ENCODE results near the gene SLC10A7. TPM values are rescaled to one million over a fixed set of nuclear protein-coding genes. Genes with fewer than 3 reads are reported as not detected.

Gene SLC10A7
- total and polyA plus RNA-seq, 9 of the 15 experiments (the other 6 are each of a cell fraction or from before 2014, with no cell fraction given) = 6.4 to 22.8 (median 16.1) TPM

GRCh38 chr4:146214238-146214637 is 307.5 kb downstream of the SLC10A7 start, which contains the start of gene REELD1 (continued):
- TF ChIP-seq BCLAF1 (IDR thresholded peaks at IDR 0.05; ENCODE audit: borderline replicate concordance in 1 of 2, control insufficient read depth in 1 of 2, low read depth in 2 of 2, low read length in 1 of 2) (no peak), ZNF311 (CRISPR knock-in tag; IDR thresholded peaks at IDR 0.05) (no peak), MAZ (CRISPR knock-in tag; conservative IDR thresholded peaks at IDR 0.05 in 1 of 2, IDR thresholded peaks at IDR 0.05 in 1 of 2) (no peak), ZNF778 (CRISPR knock-in tag; IDR thresholded peaks at IDR 0.05) (no peak)

GRCh38 chr4:146212781-146213180 is 309.0 kb downstream of the SLC10A7 start:
- 3% methylated on average over 9 of the region's 9 CpGs for whole genome bisulfite sequencing (ENCODE audit: insufficient coverage, low coverage, missing lambda C conversion rate)
- intact Hi-C loops (cut with micrococcal nuclease) = no loop called here
- Histone ChIP-seq H4K20me1 (replicated peaks; ENCODE audit: control insufficient read depth, insufficient read depth, low read length) (no peaks in the 10 kb centered on the region), H3K9me3 (replicated peaks; ENCODE audit: control insufficient read depth, insufficient read depth, low read depth, low read length) (no peaks in the 10 kb centered on the region), H3K4me2 (ENCODE audit: insufficient read depth, low read length) (no peak overlapping the region), H3K9ac (ENCODE audit: insufficient read depth in 1 of 2, low read depth in 2 of 2, low read length in 2 of 2) (no peak overlapping the region), H2AFZ (ENCODE audit: low read depth, low read length) (no peak overlapping the region), H3K9me1 (ENCODE audit: control insufficient read depth, insufficient read depth, low read length) (no peaks in the 10 kb centered on the region), H3K79me2 (ENCODE audit: control insufficient read depth, insufficient read depth, low read length) (no peaks in the 10 kb centered on the region), H3K4me3 (no peak overlapping the region), H3K27me3 (ENCODE audit: control insufficient read depth in 2 of 2, insufficient read depth in 2 of 2, low read length in 2 of 2) (peaks cover 15 to 27% of the 10 kb centered on the region in 2 experiments; a peak in 4 of 5 replicates), H3K36me3 (ENCODE audit: control insufficient read depth, insufficient read depth, low read length) (no peaks in the 10 kb centered on the region), H3K27ac (ENCODE audit: extremely low read depth, low read depth, low read length) (no peak overlapping the region), H3K4me1 (replicated peaks in 1 of 2; ENCODE audit: control insufficient read depth in 2 of 2, insufficient read depth in 2 of 2, low read length in 2 of 2) (no peaks in the 10 kb centered on the region)
- BruUV-seq (replicated peaks) = no TSS peak
- in situ Hi-C loops (cut with MboI) = no loop called here
- TF ChIP-seq ZNF512 (tag; IDR thresholded peaks at IDR 0.05) (no peak), TEAD1 (CRISPR knock-in tag; IDR thresholded peaks at IDR 0.05) (no peak), MAFF (IDR thresholded peaks at IDR 0.05; ENCODE audit: low read length) (no peak)
- ChIA-PET CTCF (ENCODE audit: low intra/inter-chr PET ratio) (no interaction called here), POLR2A (no interaction called here)
- FAIRE-seq (no peak), ATAC-seq (no peak), DNase-seq (ENCODE audit: extremely low read depth in 1 of 4, low spot score in 3 of 4) (no peak)

Measured in K562 (cell line).